Fibroblast of pulmonary artery (primary cell): ENCODE data around the gene SEMG2.

Experiments used
- DNase-seq: peaks from one replicate; pipeline ENCODE4 v3.0.0-alpha.2; 2010; ENCODE audit warnings: low read depth
- H3K4me3 ChIP-seq: replicated peaks from 2 replicates; pipeline ENCODE4 v1.5.1; 2011; ENCODE audit warnings: low read depth, mild to moderate bottlenecking, control low read depth, low read length, moderate library complexity
- CTCF ChIP-seq: IDR thresholded peaks from 2 replicates; pipeline ENCODE4 v1.5.1; 2011; ENCODE audit warnings: mild to moderate bottlenecking, control low read depth, low read length, inconsistent platforms; ENCODE audit errors: missing control alignments

Gene SEMG2

GRCh38 chr20:45258664-45259063 lies 37.5 kb downstream of the SEMG2 start:
- no peak for TF ChIP-seq CTCF
- DNase-seq: no peak
- no peak overlapping the region for H3K4me3 ChIP-seq

GRCh38 chr20:45263556-45264266 lies 42.5 kb downstream of the SEMG2 start:
- no peak overlapping the region for H3K4me3 ChIP-seq
- TF ChIP-seq CTCF: no peak
- DNase-seq: no peak

- no peak for TF ChIP-seq CTCF
- no peak for DNase-seq
- H3K4me3 ChIP-seq: no peak overlapping the region
These were observed 45.8 kb downstream of the SEMG2 start for GRCh38 chr20:45266977-45267376.

- DNase-seq: no peak
These were observed 47.4 kb downstream of the SEMG2 start for GRCh38 chr20:45268531-45268930.

GRCh38 chr20:45269056-45269455 lies 47.9 kb downstream of the SEMG2 start:
- no peak for DNase-seq
- TF ChIP-seq CTCF: no peak
- H3K4me3 ChIP-seq: no peak overlapping the region

More at GRCh38 chr20:45268531-45268930, 47.4 kb downstream of the SEMG2 start:
- no peak overlapping the region for H3K4me3 ChIP-seq
- no peak for TF ChIP-seq CTCF

- no peak for DNase-seq
- no peak for TF ChIP-seq CTCF
- no peak overlapping the region for H3K4me3 ChIP-seq
These were observed 48.6 kb downstream of the SEMG2 start for GRCh38 chr20:45269754-45270270.
